ENCODE measurements around the gene SPOCK1. TPM values are rescaled to one million over a fixed set of nuclear protein-coding genes. Genes with fewer than 3 reads are reported as not detected.

Gene SPOCK1
- total and polyA plus RNA-seq, 10 donors: 0.50 to 17.0 (median 6.6) TPM

DNA sequence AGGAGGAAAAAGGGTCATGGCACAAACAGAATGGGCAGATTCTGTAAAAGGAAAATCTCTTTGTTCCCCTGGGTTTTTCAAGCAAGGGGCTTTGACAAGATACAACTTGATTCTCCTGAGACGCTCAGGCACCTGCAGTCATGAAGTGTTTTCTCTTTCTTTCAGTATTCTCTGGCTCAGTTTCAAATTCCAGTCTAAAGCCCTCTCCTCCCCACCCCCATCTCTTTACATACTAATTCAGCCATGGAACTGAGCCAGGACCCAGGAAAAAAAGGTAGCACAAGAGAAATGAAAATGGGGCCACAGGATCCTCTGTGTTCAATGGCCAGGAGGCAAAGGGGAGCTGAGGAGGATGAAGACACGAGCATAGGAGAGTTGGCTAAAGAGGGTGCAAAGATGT lies 408.4 kb downstream of the SPOCK1 start:
- no peak overlapping the region for H3K4me3 ChIP-seq
- no peak overlapping the region for H3K27ac ChIP-seq
- no peaks in the 10 kb centered on the region for H3K36me3 ChIP-seq
- no peaks in the 10 kb centered on the region for H3K9me3 ChIP-seq
- intact Hi-C loops (cut with DNase I; ENCODE audit: low total_unique reads): no loop called here
- 55 to 76% (median 65%) methylated on average over 2 of the region's 2 CpGs for WGBS, 5 donors
- DNase-seq: no peak
- no peaks in the 10 kb centered on the region for H3K4me1 ChIP-seq
- TF ChIP-seq POLR2AphosphoS5 (IDR thresholded peaks at IDR 0.05) (no peak), POLR2A (IDR thresholded peaks at IDR 0.05) (no peak)
- TF ChIP-seq, protein P1, sequence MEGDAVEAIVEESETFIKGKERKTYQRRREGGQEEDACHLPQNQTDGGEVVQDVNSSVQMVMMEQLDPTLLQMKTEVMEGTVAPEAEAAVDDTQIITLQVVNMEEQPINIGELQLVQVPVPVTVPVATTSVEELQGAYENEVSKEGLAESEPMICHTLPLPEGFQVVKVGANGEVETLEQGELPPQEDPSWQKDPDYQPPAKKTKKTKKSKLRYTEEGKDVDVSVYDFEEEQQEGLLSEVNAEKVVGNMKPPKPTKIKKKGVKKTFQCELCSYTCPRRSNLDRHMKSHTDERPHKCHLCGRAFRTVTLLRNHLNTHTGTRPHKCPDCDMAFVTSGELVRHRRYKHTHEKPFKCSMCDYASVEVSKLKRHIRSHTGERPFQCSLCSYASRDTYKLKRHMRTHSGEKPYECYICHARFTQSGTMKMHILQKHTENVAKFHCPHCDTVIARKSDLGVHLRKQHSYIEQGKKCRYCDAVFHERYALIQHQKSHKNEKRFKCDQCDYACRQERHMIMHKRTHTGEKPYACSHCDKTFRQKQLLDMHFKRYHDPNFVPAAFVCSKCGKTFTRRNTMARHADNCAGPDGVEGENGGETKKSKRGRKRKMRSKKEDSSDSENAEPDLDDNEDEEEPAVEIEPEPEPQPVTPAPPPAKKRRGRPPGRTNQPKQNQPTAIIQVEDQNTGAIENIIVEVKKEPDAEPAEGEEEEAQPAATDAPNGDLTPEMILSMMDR (IDR thresholded peaks at IDR 0.05 in 8 of 11, conservative IDR thresholded peaks at IDR 0.05 in 3 of 11): no peak
- H3K27me3 ChIP-seq (replicated peaks in 1 of 7): peaks cover 0 to 6% (median 0%) of the 10 kb centered on the region in 7 donors

DNA sequence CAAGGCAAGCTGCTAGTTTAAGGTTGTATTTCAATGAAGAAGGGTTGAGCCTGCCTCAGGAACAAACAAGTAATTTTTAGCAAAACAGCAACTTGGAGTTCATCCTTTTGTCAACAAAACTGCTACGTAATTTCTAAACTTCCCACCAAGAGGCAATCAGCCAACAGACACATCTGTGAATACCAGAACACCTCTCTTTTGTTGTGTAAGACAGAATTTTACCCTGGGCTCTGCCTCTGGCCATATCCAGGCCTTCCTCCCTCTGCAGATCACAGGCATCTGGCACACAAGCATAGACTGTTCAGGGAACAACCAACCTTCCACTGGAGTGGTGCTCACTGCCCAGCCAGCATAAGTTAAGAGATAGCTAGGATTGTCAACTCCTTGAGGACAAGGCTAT lies 409.0 kb downstream of the SPOCK1 start:
- Histone ChIP-seq H3K36me3 (no peaks in the 10 kb centered on the region), H3K27me3 (replicated peaks in 1 of 7) (peaks cover 0 to 6% (median 0%) of the 10 kb centered on the region in 7 donors), H3K4me3 (no peak overlapping the region), H3K4me1 (no peaks in the 10 kb centered on the region), H3K27ac (no peak overlapping the region), H3K9me3 (no peaks in the 10 kb centered on the region)
- intact Hi-C loops (cut with DNase I; ENCODE audit: low total_unique reads): no loop called here
- TF ChIP-seq POLR2AphosphoS5 (IDR thresholded peaks at IDR 0.05): no peak
- TF ChIP-seq, protein P1 (IDR thresholded peaks at IDR 0.05 in 8 of 11, conservative IDR thresholded peaks at IDR 0.05 in 3 of 11): no peak
- WGBS, 5 donors: 68 to 93% (median 79%) methylated on average over 1 of the region's 1 CpG
- DNase-seq: no peak

DNA sequence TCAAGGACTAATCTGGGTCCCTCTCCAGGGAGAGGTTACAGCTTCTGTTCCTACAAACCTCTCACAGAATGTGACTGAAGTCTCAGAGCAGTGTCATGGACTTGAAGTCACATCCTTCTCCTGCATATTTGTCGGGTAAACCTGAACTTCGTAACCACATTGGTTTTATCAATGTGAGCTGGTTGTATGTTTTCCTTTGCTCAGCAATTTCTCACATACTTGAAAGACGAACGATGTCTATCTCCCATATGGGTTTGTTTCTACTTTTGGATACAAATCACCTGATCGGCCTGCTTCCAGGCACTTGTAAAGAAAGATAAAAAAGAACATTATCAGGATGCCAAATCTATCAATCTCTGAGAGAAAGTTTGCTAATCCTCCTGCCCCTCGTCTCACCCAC lies 411.0 kb downstream of the SPOCK1 start:
- no peak overlapping the region for H3K27ac ChIP-seq
- intact Hi-C loops (cut with DNase I; ENCODE audit: low total_unique reads): no loop called here
- no peaks in the 10 kb centered on the region for H3K4me1 ChIP-seq
- no peaks in the 10 kb centered on the region for H3K36me3 ChIP-seq
- no peak overlapping the region for H3K4me3 ChIP-seq
- DNase-seq: no peak
- TF ChIP-seq, protein P1 (IDR thresholded peaks at IDR 0.05 in 8 of 11, conservative IDR thresholded peaks at IDR 0.05 in 3 of 11): no peak
- no peak for TF ChIP-seq POLR2AphosphoS5 (IDR thresholded peaks at IDR 0.05)
- TF ChIP-seq POLR2A (IDR thresholded peaks at IDR 0.05): no peak
- WGBS, 5 donors: 79 to 90% (median 84%) methylated on average over 6 of the region's 6 CpGs
- peaks cover 0 to 10% (median 0%) of the 10 kb centered on the region in 7 donors for H3K27me3 ChIP-seq (replicated peaks in 1 of 7)
- no peaks in the 10 kb centered on the region for H3K9me3 ChIP-seq

DNA sequence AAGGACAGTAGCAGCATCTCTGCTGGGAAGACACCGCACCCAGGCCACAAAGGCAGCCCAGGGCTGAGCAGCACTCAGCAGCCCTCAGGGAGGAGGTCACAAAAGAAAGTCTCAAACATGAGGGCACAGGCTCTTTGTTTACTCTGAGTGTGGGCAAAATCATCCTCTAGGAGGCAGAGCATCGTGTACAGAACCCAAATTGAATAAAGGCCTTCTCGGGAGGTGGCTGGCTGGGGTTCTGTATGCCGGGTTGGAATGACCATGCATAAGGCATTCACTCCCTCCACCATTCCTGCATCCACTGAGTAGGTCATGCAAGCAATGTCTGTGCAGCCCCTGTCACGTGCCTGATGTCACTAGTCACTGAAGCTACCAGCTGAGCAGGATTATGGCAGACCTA lies 412.8 kb downstream of the SPOCK1 start:
- DNase-seq: no peak
- H3K36me3 ChIP-seq: no peaks in the 10 kb centered on the region
- peaks cover 0 to 10% (median 0%) of the 10 kb centered on the region in 7 donors for H3K27me3 ChIP-seq (replicated peaks in 1 of 7)
- H3K9me3 ChIP-seq: no peaks in the 10 kb centered on the region
- no peaks in the 10 kb centered on the region for H3K4me1 ChIP-seq
- intact Hi-C loops (cut with DNase I; ENCODE audit: low total_unique reads): no loop called here
- 68 to 83% (median 76%) methylated on average over 5 of the region's 5 CpGs for WGBS, 5 donors
- TF ChIP-seq POLR2A (IDR thresholded peaks at IDR 0.05) (no peak), POLR2AphosphoS5 (IDR thresholded peaks at IDR 0.05) (no peak)
- TF ChIP-seq, protein P1 (IDR thresholded peaks at IDR 0.05 in 8 of 11, conservative IDR thresholded peaks at IDR 0.05 in 3 of 11): no peak
- H3K4me3 ChIP-seq: no peak overlapping the region
- H3K27ac ChIP-seq: no peak overlapping the region
